ENCODE measurements around the gene CCDC102A. TPM values are rescaled to one million over a fixed set of nuclear protein-coding genes. Genes with fewer than 3 reads are reported as not detected.

CCDC102A gene
- total RNA-seq, 1 donor from 2014 or later = 13.7 TPM

GRCh38 chr16:57577214-57577613, 40.8 kb upstream of the CCDC102A start:
- no peak overlapping the region for H3K27ac ChIP-seq
- no peaks in the 10 kb centered on the region for H3K36me3 ChIP-seq
- no peak for DNase-seq (ENCODE audit: low spot score in 2 of 2)
- H3K27me3 ChIP-seq = no peaks in the 10 kb centered on the region
- no peak overlapping the region for H3K4me3 ChIP-seq
- no peaks in the 10 kb centered on the region for H3K9me3 ChIP-seq
- no peak for TF ChIP-seq CTCF (IDR thresholded peaks at IDR 0.05)
- intact Hi-C loops (cut with DNase I) = no loop called here
- H3K4me1 ChIP-seq = no peaks in the 10 kb centered on the region

GRCh38 chr16:57576429-57576870, 40.1 kb upstream of the CCDC102A start:
- TF ChIP-seq CTCF (IDR thresholded peaks at IDR 0.05) = peak; percentile 68 to 92 (median 84)

GRCh38 chr16:57575468-57576277, 39.3 kb upstream of the CCDC102A start:
- Histone ChIP-seq H3K9me3 (no peaks in the 10 kb centered on the region), H3K36me3 (no peaks in the 10 kb centered on the region), H3K27me3 (no peaks in the 10 kb centered on the region), H3K4me1 (no peaks in the 10 kb centered on the region), H3K4me3 (no peak overlapping the region), H3K27ac (no peak overlapping the region)
- intact Hi-C loops (cut with DNase I) = loop anchor here (1.0 kb wide), 1 partner anchor 430 kb away; no protein-coding TSS in a partner anchor
- no peak for DNase-seq (ENCODE audit: low spot score in 2 of 2)
- TF ChIP-seq CTCF (IDR thresholded peaks at IDR 0.05) = no peak

More at GRCh38 chr16:57576429-57576870, 40.1 kb upstream of the CCDC102A start:
- no peaks in the 10 kb centered on the region for H3K36me3 ChIP-seq
- H3K4me3 ChIP-seq = no peak overlapping the region
- intact Hi-C loops (cut with DNase I) = loop anchor here (1.0 kb wide), 1 partner anchor 429 kb away; no protein-coding TSS in a partner anchor
- no peak overlapping the region for H3K27ac ChIP-seq
- no peaks in the 10 kb centered on the region for H3K4me1 ChIP-seq
- peak in 1 of 2 donors; percentile 86 for DNase-seq (ENCODE audit: low spot score in 2 of 2)
- no peaks in the 10 kb centered on the region for H3K27me3 ChIP-seq
- H3K9me3 ChIP-seq = no peaks in the 10 kb centered on the region

- Histone ChIP-seq H3K36me3 (no peaks in the 10 kb centered on the region), H3K4me3 (no peak overlapping the region), H3K4me1 (no peaks in the 10 kb centered on the region), H3K27ac (no peak overlapping the region), H3K27me3 (no peaks in the 10 kb centered on the region), H3K9me3 (no peaks in the 10 kb centered on the region)
- DNase-seq (ENCODE audit: low spot score in 2 of 2) = no peak
- TF ChIP-seq CTCF (IDR thresholded peaks at IDR 0.05) = no peak
- intact Hi-C loops (cut with DNase I) = no loop called here
Observed at GRCh38 chr16:57574646-57575467, 38.5 kb upstream of the CCDC102A start.

GRCh38 chr16:57574086-57574485, 37.7 kb upstream of the CCDC102A start:
- Histone ChIP-seq H3K4me1 (no peaks in the 10 kb centered on the region), H3K4me3 (no peak overlapping the region), H3K9me3 (no peaks in the 10 kb centered on the region), H3K36me3 (no peaks in the 10 kb centered on the region), H3K27ac (no peak overlapping the region), H3K27me3 (no peaks in the 10 kb centered on the region)
- no peak for DNase-seq (ENCODE audit: low spot score in 2 of 2)
- no peak for TF ChIP-seq CTCF (IDR thresholded peaks at IDR 0.05)
- intact Hi-C loops (cut with DNase I) = no loop called here
